ENCODE measurements around the gene GJB3.
"Not testable (repeated sequence)": the region's sequence is repeated elsewhere in the genome, so short reads cannot be mapped to it uniquely, and the experiment has no call there.

The GJB3 gene

GRCh38 chr1:34761176-34761761, 19.7 kb upstream of the GJB3 start:
- no peak for DNase-seq (ENCODE audit: low read depth)

DNA sequence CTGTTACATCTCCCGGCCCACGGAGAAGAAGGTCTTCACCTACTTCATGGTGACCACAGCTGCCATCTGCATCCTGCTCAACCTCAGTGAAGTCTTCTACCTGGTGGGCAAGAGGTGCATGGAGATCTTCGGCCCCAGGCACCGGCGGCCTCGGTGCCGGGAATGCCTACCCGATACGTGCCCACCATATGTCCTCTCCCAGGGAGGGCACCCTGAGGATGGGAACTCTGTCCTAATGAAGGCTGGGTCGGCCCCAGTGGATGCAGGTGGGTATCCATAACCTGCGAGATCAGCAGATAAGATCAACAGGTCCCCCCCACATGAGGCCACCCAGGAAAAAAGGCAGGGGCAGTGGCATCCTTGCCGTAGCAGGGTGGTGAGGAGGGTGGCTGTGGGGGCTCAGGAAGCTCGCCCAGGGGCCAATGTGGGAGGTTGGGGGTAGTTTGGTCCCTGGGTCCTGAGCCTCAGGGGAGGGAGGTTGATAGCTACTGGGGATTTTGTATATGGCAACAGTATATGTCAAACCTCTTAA, 19.2 kb upstream of the GJB3 start:
- DNase-seq (ENCODE audit: low read depth) = no peak

- DNase-seq (ENCODE audit: low read depth) = no peak
Measured at GRCh38 chr1:34762474-34763141, 18.4 kb upstream of the GJB3 start.

GRCh38 chr1:34763142-34763781, 17.8 kb upstream of the GJB3 start:
- DNase-seq (ENCODE audit: low read depth) = no peak

DNA sequence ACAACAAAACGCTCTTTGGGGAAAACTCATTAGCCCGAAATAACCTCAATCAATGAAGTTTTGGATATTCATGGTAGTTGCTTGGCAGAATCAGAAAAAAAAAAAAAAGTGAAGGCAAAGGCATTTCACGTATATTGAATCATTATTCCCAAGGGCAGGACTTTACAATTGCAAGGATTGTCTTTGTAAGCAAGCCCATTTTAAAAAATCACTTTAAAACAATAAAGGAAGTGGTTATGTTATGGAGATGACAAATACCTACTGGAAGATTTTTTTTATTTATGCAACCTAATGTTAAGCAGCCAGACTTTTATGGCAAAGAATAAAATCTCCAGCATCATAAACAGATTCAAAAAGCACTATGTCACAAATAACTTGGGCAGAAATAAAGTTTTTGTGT, 12.2 kb upstream of the GJB3 start:
- no peak for DNase-seq (ENCODE audit: low read depth)

DNA sequence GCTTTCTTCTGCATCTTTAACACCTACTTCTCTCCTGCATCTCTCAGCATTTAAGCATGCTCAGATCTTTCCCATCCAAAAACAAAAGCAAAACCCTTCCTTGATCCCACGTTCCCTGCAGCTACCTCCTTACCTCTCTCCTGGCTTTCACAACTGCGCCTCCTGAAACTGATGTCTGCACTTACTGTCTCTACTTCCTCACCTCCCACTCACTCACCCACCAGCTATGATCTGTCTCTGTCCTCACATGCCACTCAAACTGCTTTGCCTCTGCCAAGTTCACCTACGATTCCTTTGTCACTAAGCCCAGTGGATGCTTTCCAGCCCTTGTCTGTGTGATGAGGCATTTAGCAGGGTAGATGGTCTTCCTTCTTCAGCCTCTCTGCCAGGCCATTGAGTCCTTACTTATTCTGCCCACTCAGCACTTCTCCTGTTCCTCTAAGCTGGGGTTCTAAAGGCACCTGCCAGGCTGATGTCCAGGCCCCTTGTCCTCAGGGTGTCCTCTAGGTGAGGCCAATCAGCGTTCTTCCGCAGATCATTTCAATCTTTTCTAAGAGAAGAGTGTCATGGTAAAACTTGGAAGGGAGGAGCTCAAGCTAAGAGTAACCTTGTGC, 10.0 kb upstream of the GJB3 start:
- DNase-seq (ENCODE audit: low read depth) = no peak

DNA sequence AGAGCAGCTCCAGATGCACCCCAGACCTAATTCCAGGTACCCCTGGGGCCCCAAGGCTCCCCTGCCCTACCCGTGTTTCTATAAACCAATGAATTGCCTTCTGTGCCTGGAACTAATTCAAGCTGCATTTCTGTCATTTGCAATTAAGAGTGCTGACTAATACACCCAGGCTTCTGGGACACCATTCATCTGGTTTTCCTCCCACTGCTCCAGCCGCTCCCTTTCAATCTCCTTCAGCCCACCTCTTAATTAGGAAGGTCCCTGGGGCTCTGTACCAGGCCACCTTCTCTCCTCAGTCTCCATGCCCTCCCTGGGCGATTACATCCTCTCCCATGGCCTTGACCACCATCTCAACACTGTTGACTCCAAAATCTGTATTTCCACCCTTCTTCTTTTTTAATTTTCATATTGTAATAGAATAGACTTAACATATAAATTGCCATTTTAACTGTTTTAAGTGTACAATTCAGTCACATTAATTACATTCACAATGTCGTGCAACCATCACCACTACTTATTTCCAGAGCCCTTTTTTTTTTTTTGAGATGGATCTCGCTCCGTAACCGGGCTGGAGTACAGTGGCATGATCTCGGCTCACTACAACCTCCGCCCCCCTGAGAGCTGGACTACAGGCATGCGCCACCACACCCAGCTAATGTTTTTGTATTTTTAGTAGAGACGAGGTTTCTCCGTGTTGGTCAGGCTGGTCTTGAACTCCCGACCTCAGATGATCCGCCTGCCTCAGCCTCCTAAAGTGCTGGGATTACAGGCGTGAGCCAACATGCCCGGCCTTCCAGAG, 9.2 kb upstream of the GJB3 start:
- no peak for DNase-seq (ENCODE audit: low read depth)

DNA sequence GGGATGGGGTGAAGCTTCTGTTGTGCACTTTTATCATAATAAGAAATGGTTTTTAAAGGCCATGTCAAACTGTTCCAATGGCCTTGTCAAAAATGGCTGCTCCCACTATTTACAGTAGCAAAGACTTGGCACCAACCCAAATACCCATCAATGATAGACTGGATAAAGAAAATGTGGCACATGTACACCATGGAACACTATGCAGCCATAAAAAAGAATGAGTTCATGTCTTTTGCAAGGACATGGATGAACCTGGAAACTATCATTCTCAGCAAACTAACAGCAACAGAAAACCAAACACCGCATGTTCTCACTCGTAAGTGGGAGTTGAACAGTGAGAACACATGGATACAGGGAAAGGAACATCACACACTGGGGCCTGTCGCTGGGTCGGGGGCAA, 7.9 kb upstream of the GJB3 start:
- not testable (repeated sequence) for DNase-seq (ENCODE audit: low read depth)

GRCh38 chr1:34774957-34775356, 6.1 kb upstream of the GJB3 start:
- no peak for DNase-seq (ENCODE audit: low read depth)

DNA sequence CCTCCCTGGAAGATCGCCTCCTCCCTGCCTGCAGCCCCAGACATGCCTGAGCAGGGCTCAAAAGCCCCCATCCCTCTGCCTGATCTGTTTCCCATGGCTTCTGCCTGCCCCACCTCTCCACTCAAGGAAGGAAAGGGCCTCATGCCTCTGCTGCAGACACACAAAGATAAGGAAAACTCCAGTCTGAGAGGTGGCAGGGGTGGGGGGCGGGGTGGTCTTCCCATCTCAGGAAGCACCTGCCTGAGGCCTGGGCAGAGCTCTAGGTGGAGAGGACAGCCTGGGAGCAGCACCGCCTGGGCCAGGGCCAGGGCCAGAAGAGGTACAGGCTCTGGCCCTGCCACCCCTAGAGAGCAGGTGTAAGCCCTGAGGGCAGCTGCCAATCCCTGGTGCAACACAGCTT, 4.1 kb upstream of the GJB3 start:
- DNase-seq (ENCODE audit: low read depth) = no peak

DNA sequence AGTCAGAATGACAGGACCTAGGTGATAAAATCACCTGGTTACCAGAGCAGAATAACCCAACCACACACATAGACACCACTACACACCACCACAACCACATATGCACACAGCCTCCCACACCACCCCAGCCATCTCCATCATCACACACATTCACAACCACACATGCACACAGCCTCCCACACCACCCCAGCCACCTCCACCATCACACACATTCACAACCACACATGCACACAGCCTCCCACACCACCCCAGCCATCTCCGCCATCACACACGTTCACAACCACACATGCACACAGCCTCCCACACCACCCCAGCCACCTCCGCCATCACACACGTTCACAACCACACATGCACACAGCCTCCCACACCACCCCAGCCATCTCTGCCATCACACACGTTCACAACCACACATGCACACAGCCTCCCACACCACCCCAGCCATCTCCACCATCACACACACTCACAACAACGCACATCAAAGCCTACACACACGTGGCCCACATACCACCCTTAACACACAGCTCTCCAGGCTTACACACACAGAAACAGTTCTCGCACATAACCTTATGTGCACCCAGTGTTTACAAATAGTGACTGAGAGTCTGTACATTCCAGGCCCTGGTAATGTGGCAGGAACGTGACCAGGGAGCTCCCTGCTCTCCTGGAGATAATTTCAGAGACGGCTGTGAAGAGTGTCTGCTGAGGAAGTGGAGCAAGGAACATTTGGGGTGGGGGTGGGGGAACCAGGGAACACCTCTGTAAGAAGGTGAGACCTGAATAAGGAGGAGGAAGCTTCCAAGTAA, 3.3 kb upstream of the GJB3 start:
- no peak for DNase-seq (ENCODE audit: low read depth)

DNA sequence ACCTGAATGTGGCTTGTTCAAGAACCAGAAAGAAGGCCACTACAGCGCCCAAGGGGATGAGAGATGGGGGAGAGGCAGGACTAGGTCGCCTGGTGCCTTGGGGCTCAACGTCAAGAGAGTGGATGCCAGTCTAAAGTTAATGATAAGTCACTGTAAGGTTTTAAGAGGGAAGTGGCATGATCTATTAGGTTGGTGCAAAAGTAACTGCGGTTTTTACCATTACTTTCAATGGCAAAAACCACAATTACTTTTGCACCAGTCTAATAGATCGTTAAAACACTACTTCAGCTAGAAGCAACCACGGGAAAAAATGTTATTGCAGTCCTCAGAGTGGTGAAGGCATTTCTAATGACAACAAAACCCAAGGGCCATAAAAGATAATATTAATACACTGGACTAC, 2.6 kb upstream of the GJB3 start:
- DNase-seq (ENCODE audit: low read depth) = no peak

- no peak for DNase-seq (ENCODE audit: low read depth)
Measured at GRCh38 chr1:34779005-34779404, 2.0 kb upstream of the GJB3 start.

DNA sequence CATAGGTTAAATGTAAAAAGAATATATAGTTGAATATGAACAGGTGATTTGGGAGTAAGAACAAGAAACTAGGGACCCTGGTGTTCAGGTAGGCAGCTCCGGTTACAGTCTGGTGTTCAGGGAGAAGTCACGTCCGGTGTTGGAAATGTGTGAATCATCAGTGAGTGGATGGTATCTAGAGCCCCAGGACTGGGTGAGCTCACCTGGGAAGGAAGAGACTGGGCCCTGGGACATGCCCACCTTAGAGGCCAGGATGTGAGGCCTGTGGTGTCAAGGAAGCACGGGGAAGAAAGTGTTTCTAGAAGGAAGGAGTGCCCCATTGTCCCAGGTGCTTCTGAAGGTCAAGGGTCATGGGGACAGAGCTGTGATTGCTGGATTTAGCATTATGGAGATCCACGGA, 1.5 kb upstream of the GJB3 start:
- DNase-seq (ENCODE audit: low read depth) = no peak

- DNase-seq (ENCODE audit: low read depth) = no peak
Measured at GRCh38 chr1:34779962-34780361, 1.1 kb upstream of the GJB3 start.

DNA sequence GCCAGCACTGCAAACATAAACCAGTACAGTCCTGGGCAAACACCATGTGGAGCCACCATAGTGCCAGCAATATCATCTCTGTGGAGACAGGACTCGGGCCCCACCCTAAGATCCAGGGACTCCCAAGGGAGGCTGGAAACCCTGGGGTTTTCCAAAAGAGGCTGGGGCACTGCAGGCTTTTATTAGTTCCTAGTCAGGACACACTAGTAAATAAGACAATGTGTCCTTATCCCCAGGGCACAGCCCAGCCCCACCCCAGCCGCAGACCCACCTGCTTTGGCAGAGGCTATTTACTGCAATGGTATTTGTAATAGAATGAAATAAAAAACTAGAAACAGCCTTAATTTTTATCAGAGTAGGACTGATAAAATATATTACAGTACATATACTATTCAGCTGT, 486 bp upstream of the GJB3 start:
- no peak for DNase-seq (ENCODE audit: low read depth)

GRCh38 chr1:34781844-34782391, 904 bp downstream of the GJB3 start:
- DNase-seq (ENCODE audit: low read depth) = no peak

- DNase-seq (ENCODE audit: low read depth) = no peak
Measured at GRCh38 chr1:34784751-34785221, 3.8 kb downstream of the GJB3 start.

GRCh38 chr1:34785231-34785874, 4.3 kb downstream of the GJB3 start:
- DNase-seq (ENCODE audit: low read depth) = no peak

- no peak for DNase-seq (ENCODE audit: low read depth)
Measured at GRCh38 chr1:34785875-34786470, 5.0 kb downstream of the GJB3 start.

Measured in activated T-helper 1 cell treated with Interleukin-2 at 50 U/mL for 16 hours (primary cell).